Gastroesophageal sphincter (tissue), 3 donors: ENCODE results near the gene MTMR2.

Source experiments
- POLR2A ChIP-seq, 2 donors: fragments of 450-650 bp; IDR thresholded peaks; one replicate each; pipeline ENCODE4 v1.6.1; 2017; ENCODE audit warnings: antibody characterized with exemption in 2 of 2, mild to moderate bottlenecking in 2 of 2, moderate library complexity in 1 of 2
- TF ChIP-seq, protein P1 (sequence below), 4 experiments: fragments of 200-600 bp in 2 of 4; fragments of 450-650 bp in 2 of 4; sonication (generic) in 1 of 4; IDR thresholded peaks; one replicate each; pipeline ENCODE4 v1.5.1; 2017 to 2019; ENCODE audit warnings: antibody characterized with exemption in 4 of 4, mild to moderate bottlenecking in 2 of 4, moderate library complexity in 2 of 4

DNA sequence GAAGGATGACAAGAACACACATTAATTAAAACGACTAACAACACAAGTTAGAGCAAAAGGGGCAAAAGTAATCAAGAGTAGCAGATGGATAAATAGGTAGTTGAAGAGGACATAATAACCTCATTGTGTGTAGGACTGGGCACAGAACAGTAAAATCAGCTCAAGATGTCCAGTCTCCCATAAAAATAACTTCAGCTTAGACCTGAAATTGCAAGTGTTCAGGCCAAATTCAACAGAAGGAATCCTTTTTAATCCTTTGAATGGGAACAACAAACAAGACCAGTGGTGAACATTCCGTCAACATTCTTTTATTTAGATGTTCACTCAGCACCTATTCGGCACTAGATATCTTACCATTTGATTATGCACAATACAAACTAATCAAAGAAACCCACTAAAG, 4.4 kb downstream of the MTMR2 start:
- TF ChIP-seq, protein P1, sequence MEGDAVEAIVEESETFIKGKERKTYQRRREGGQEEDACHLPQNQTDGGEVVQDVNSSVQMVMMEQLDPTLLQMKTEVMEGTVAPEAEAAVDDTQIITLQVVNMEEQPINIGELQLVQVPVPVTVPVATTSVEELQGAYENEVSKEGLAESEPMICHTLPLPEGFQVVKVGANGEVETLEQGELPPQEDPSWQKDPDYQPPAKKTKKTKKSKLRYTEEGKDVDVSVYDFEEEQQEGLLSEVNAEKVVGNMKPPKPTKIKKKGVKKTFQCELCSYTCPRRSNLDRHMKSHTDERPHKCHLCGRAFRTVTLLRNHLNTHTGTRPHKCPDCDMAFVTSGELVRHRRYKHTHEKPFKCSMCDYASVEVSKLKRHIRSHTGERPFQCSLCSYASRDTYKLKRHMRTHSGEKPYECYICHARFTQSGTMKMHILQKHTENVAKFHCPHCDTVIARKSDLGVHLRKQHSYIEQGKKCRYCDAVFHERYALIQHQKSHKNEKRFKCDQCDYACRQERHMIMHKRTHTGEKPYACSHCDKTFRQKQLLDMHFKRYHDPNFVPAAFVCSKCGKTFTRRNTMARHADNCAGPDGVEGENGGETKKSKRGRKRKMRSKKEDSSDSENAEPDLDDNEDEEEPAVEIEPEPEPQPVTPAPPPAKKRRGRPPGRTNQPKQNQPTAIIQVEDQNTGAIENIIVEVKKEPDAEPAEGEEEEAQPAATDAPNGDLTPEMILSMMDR (IDR thresholded peaks at IDR 0.05), result no peak
- TF ChIP-seq POLR2A (IDR thresholded peaks at IDR 0.05), result no peak
